Uterus (tissue), 2 donors: Measurements from ENCODE around the gene PPFIBP1.

Experiments used
- POLR2A ChIP-seq, 2 donors: fragments of 450-650 bp; IDR thresholded peaks; one replicate each; pipeline ENCODE4 v1.6.1; 2016; ENCODE audit warnings: antibody characterized with exemption in 2 of 2, mild to moderate bottlenecking in 1 of 2, moderate library complexity in 1 of 2
- TF ChIP-seq, protein P1 (sequence below), 4 experiments: fragments of 200-600 bp in 2 of 4; fragments of 450-650 bp in 2 of 4; sonication (generic) in 2 of 4; IDR thresholded peaks; one replicate each; pipeline ENCODE4 v1.5.1; 2016 to 2019; ENCODE audit warnings: antibody characterized with exemption in 4 of 4, mild to moderate bottlenecking in 2 of 4, moderate library complexity in 1 of 4

DNA sequence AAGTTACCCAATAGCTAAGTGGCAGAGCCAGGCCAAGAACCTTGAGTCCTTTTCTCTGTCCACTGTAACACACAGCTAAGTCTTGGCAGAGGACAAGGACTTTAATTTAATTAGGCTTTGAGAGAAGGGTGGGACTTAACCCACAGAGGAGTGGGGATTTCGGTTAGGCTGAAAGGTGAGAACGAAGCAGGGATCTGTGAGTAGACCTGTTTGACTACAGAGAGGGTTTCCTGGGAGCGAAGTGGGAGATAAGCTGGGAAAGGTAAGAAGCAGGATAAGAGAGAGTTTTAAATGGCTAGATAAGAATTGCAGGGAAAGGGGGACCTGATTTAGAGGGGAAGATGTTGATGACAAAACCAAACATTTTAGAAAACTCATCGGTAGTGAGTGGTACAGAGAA lies 2.0 kb upstream of the PPFIBP1 start:
- TF ChIP-seq POLR2A (IDR thresholded peaks at IDR 0.05), result no peak
- TF ChIP-seq, protein P1, sequence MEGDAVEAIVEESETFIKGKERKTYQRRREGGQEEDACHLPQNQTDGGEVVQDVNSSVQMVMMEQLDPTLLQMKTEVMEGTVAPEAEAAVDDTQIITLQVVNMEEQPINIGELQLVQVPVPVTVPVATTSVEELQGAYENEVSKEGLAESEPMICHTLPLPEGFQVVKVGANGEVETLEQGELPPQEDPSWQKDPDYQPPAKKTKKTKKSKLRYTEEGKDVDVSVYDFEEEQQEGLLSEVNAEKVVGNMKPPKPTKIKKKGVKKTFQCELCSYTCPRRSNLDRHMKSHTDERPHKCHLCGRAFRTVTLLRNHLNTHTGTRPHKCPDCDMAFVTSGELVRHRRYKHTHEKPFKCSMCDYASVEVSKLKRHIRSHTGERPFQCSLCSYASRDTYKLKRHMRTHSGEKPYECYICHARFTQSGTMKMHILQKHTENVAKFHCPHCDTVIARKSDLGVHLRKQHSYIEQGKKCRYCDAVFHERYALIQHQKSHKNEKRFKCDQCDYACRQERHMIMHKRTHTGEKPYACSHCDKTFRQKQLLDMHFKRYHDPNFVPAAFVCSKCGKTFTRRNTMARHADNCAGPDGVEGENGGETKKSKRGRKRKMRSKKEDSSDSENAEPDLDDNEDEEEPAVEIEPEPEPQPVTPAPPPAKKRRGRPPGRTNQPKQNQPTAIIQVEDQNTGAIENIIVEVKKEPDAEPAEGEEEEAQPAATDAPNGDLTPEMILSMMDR (IDR thresholded peaks at IDR 0.05), result no peak
